GM23338 (cell line): ENCODE measurements around the gene LMO7.

Experiments
- CREB1 ChIP-seq: fragments of 250-450 bp; sonication (Bioruptor Pico); IDR thresholded peaks from 2 replicates; pipeline ENCODE4 v1.5.0; 2020; ENCODE audit warnings: low read depth, mild to moderate bottlenecking, moderate library complexity
- CTCF ChIP-seq, 2 experiments: fragments of 200-600 bp in 1 of 2; sonication (generic) in 1 of 2; conservative IDR thresholded peaks; 2 replicates each; pipeline versions ENCODE4 v1.5.1 to v1.6.1; 2016 to 2017; ENCODE audit warnings: antibody characterized with exemption in 2 of 2, low read depth in 2 of 2, mild to moderate bottlenecking in 2 of 2, moderate library complexity in 1 of 2
- EZH2 ChIP-seq: fragments of 200-600 bp; sonication (generic); IDR thresholded peaks from one replicate; pipeline ENCODE4 v1.8.0; 2017; ENCODE audit warnings: antibody characterized with exemption, mild to moderate bottlenecking, low read depth; ENCODE audit not compliant: unreplicated experiment
- EZH2phosphoT487 ChIP-seq: fragments of 200-600 bp; sonication (generic); IDR thresholded peaks from one replicate; pipeline ENCODE4 v1.8.1; 2018; ENCODE audit warnings: antibody characterized with exemption; ENCODE audit not compliant: unreplicated experiment
- POLR2AphosphoS5 ChIP-seq: IDR thresholded peaks from 2 replicates; pipeline ENCODE4 v1.6.1; 2016; ENCODE audit warnings: antibody characterized with exemption, low read depth
- ZNF114 ChIP-seq: fragments of 250-450 bp; sonication (Bioruptor Pico); IDR thresholded peaks from 2 replicates; pipeline ENCODE4 v1.5.0; 2020; ENCODE audit warnings: mild to moderate bottlenecking, moderate library complexity
- TF ChIP-seq, protein P1 (sequence below): IDR thresholded peaks from one replicate; pipeline ENCODE4 v1.6.1; 2018; ENCODE audit warnings: antibody characterized with exemption; ENCODE audit not compliant: unreplicated experiment

GRCh38 chr13:75796825-75797224 is 160.7 kb downstream of the LMO7 start:
- TF ChIP-seq CTCF (conservative IDR thresholded peaks at IDR 0.05; ENCODE audit: low read depth in 2 of 2): no peak
- TF ChIP-seq EZH2: no peak
- TF ChIP-seq, protein P1, sequence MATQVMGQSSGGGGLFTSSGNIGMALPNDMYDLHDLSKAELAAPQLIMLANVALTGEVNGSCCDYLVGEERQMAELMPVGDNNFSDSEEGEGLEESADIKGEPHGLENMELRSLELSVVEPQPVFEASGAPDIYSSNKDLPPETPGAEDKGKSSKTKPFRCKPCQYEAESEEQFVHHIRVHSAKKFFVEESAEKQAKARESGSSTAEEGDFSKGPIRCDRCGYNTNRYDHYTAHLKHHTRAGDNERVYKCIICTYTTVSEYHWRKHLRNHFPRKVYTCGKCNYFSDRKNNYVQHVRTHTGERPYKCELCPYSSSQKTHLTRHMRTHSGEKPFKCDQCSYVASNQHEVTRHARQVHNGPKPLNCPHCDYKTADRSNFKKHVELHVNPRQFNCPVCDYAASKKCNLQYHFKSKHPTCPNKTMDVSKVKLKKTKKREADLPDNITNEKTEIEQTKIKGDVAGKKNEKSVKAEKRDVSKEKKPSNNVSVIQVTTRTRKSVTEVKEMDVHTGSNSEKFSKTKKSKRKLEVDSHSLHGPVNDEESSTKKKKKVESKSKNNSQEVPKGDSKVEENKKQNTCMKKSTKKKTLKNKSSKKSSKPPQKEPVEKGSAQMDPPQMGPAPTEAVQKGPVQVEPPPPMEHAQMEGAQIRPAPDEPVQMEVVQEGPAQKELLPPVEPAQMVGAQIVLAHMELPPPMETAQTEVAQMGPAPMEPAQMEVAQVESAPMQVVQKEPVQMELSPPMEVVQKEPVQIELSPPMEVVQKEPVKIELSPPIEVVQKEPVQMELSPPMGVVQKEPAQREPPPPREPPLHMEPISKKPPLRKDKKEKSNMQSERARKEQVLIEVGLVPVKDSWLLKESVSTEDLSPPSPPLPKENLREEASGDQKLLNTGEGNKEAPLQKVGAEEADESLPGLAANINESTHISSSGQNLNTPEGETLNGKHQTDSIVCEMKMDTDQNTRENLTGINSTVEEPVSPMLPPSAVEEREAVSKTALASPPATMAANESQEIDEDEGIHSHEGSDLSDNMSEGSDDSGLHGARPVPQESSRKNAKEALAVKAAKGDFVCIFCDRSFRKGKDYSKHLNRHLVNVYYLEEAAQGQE: no peak
- no peak for TF ChIP-seq POLR2AphosphoS5
- no peak for TF ChIP-seq ZNF114
- no peak for TF ChIP-seq CREB1 (CRISPR knock-in tag)
- TF ChIP-seq EZH2phosphoT487: no peak
